ENCODE data around the gene CINP. TPM values are rescaled to one million over a fixed set of nuclear protein-coding genes. Genes with fewer than 3 reads are reported as not detected.

Gene CINP
- total and polyA plus RNA-seq, 2 experiments from 2014 or later: 54.0 to 63.1 TPM

DNA sequence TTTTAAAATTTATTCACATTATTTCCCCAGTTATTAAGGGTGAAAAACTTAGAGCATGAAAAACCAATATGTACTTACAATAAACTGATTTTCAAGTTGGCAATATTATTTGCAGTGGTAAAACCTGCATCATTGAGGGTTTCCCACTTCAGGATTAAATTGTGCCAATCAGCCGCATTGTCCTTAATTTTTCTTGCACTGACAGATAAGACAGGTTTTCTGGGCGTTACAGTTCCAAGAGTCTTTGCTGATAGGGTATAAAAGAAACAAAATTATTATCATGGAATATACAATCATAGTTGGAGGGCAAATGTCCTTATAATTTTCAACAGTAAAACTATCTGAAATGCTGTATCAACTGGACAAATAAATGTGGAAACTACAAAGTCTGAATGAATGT, 3.3 kb downstream of the CINP start:
- Histone ChIP-seq H3K4me2 (no peak overlapping the region), H2AFZ (no peak overlapping the region), H3K79me2 (replicated peaks; ENCODE audit: insufficient read depth) (peaks cover 14% of the 10 kb centered on the region), H3K4me3 (no peak overlapping the region), H3K36me3 (ENCODE audit: insufficient read depth) (peaks cover 18% of the 10 kb centered on the region), H3K27me3 (ENCODE audit: insufficient read depth) (no peaks in the 10 kb centered on the region), H3K4me1 (ENCODE audit: insufficient read depth) (peaks cover 18% of the 10 kb centered on the region), H3K9me2 (ENCODE audit: insufficient read depth) (no peaks in the 10 kb centered on the region), H3K27ac (ENCODE audit: low read depth) (no peak overlapping the region), H4K20me1 (replicated peaks; ENCODE audit: insufficient read depth) (peaks cover 11% of the 10 kb centered on the region), H3F3A (replicated peaks; ENCODE audit: low read depth) (0 out of 2 replicates have a peak, but pooled peaks cover 18% of the 10 kb centered on the region)
- ATAC-seq: no peak
- Mint-ChIP-seq H3K9me3 (no peaks in the 10 kb centered on the region), H3K27me3 (ENCODE audit: insufficient read depth, low read depth, poor library complexity) (peaks cover 3% of the 10 kb centered on the region), H3K4me1 (peaks cover 11% of the 10 kb centered on the region), H3K36me3 (ENCODE audit: low read depth) (peaks cover 27% of the 10 kb centered on the region), H3K27ac (no peak overlapping the region), H3K4me3 (no peak overlapping the region)
- no peak for DNase-seq (ENCODE audit: low spot score)
- no peak for TF ChIP-seq NANOG (IDR thresholded peaks at IDR 0.05; ENCODE audit: borderline replicate concordance)
- TF ChIP-seq CREB1 (CRISPR knock-in tag; IDR thresholded peaks at IDR 0.05; ENCODE audit: low read depth): no peak
- no peak for TF ChIP-seq CTCF (conservative IDR thresholded peaks at IDR 0.05; ENCODE audit: low read depth in 2 of 2)
- TF ChIP-seq, protein P1, sequence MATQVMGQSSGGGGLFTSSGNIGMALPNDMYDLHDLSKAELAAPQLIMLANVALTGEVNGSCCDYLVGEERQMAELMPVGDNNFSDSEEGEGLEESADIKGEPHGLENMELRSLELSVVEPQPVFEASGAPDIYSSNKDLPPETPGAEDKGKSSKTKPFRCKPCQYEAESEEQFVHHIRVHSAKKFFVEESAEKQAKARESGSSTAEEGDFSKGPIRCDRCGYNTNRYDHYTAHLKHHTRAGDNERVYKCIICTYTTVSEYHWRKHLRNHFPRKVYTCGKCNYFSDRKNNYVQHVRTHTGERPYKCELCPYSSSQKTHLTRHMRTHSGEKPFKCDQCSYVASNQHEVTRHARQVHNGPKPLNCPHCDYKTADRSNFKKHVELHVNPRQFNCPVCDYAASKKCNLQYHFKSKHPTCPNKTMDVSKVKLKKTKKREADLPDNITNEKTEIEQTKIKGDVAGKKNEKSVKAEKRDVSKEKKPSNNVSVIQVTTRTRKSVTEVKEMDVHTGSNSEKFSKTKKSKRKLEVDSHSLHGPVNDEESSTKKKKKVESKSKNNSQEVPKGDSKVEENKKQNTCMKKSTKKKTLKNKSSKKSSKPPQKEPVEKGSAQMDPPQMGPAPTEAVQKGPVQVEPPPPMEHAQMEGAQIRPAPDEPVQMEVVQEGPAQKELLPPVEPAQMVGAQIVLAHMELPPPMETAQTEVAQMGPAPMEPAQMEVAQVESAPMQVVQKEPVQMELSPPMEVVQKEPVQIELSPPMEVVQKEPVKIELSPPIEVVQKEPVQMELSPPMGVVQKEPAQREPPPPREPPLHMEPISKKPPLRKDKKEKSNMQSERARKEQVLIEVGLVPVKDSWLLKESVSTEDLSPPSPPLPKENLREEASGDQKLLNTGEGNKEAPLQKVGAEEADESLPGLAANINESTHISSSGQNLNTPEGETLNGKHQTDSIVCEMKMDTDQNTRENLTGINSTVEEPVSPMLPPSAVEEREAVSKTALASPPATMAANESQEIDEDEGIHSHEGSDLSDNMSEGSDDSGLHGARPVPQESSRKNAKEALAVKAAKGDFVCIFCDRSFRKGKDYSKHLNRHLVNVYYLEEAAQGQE (IDR thresholded peaks at IDR 0.05; ENCODE audit: unreplicated experiment): no peak
- TF ChIP-seq JUNB (IDR thresholded peaks at IDR 0.05; ENCODE audit: unreplicated experiment): no peak
- no peak for TF ChIP-seq EZH2 (IDR thresholded peaks at IDR 0.05; ENCODE audit: low read depth, unreplicated experiment)
- TF ChIP-seq, protein P2, sequence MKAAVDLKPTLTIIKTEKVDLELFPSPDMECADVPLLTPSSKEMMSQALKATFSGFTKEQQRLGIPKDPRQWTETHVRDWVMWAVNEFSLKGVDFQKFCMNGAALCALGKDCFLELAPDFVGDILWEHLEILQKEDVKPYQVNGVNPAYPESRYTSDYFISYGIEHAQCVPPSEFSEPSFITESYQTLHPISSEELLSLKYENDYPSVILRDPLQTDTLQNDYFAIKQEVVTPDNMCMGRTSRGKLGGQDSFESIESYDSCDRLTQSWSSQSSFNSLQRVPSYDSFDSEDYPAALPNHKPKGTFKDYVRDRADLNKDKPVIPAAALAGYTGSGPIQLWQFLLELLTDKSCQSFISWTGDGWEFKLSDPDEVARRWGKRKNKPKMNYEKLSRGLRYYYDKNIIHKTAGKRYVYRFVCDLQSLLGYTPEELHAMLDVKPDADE (IDR thresholded peaks at IDR 0.05): no peak
- TF ChIP-seq EZH2phosphoT487 (IDR thresholded peaks at IDR 0.05; ENCODE audit: unreplicated experiment): no peak
- TF ChIP-seq STAT1 (IDR thresholded peaks at IDR 0.05; ENCODE audit: unreplicated experiment): no peak
- TF ChIP-seq ZNF331 (CRISPR knock-in tag; IDR thresholded peaks at IDR 0.05; ENCODE audit: low read depth): no peak
- no peak for TF ChIP-seq ZNF462 (CRISPR knock-in tag; IDR thresholded peaks at IDR 0.05)
- no peak for TF ChIP-seq ZNF114 (CRISPR knock-in tag; IDR thresholded peaks at IDR 0.05)
- TF ChIP-seq POLR2AphosphoS5 (IDR thresholded peaks at IDR 0.05; ENCODE audit: low read depth): no peak
